ENCODE measurements around the gene PRKAG2. TPM values are rescaled to one million over a fixed set of nuclear protein-coding genes. Genes with fewer than 3 reads are reported as not detected.
"Not testable (repeated sequence)": the region's sequence is repeated elsewhere in the genome, so short reads cannot be mapped to it uniquely, and the experiment has no call there.

The PRKAG2 gene
- total RNA-seq, 1 donor from 2014 or later: 25.4 TPM

GRCh38 chr7:151838072-151838471 lies 38.8 kb downstream of the PRKAG2 start:
- DNase-seq (ENCODE audit: extremely low read depth, low read depth, low spot score): no peak

GRCh38 chr7:151837285-151838042 lies 39.5 kb downstream of the PRKAG2 start:
- DNase-seq (ENCODE audit: extremely low read depth, low read depth, low spot score): no peak

- DNase-seq (ENCODE audit: extremely low read depth, low read depth, low spot score): no peak
Observed at GRCh38 chr7:151836927-151837205, 40.0 kb downstream of the PRKAG2 start.

GRCh38 chr7:151836191-151836926 lies 40.6 kb downstream of the PRKAG2 start:
- DNase-seq (ENCODE audit: extremely low read depth, low read depth, low spot score): no peak

GRCh38 chr7:151835636-151836035 lies 41.3 kb downstream of the PRKAG2 start:
- no peak for DNase-seq (ENCODE audit: extremely low read depth, low read depth, low spot score)

- DNase-seq (ENCODE audit: extremely low read depth, low read depth, low spot score): no peak
Observed at GRCh38 chr7:151834271-151835035, 42.5 kb downstream of the PRKAG2 start.

GRCh38 chr7:151833691-151834090 lies 43.2 kb downstream of the PRKAG2 start:
- DNase-seq (ENCODE audit: extremely low read depth, low read depth, low spot score): no peak

GRCh38 chr7:151833213-151833651 lies 43.7 kb downstream of the PRKAG2 start:
- no peak for DNase-seq (ENCODE audit: extremely low read depth, low read depth, low spot score)

- no peak for DNase-seq (ENCODE audit: extremely low read depth, low read depth, low spot score)
Observed at GRCh38 chr7:151832656-151833055, 44.3 kb downstream of the PRKAG2 start.

- DNase-seq (ENCODE audit: extremely low read depth, low read depth, low spot score): no peak
Observed at GRCh38 chr7:151832138-151832537, 44.8 kb downstream of the PRKAG2 start.

- DNase-seq (ENCODE audit: extremely low read depth, low read depth, low spot score): no peak
Observed at GRCh38 chr7:151831606-151832005, 45.3 kb downstream of the PRKAG2 start.

GRCh38 chr7:151830121-151830830 lies 46.6 kb downstream of the PRKAG2 start:
- no peak for DNase-seq (ENCODE audit: extremely low read depth, low read depth, low spot score)

- no peak for DNase-seq (ENCODE audit: extremely low read depth, low read depth, low spot score)
Observed at GRCh38 chr7:151829707-151830106, 47.2 kb downstream of the PRKAG2 start.

GRCh38 chr7:151827620-151828019 lies 49.3 kb downstream of the PRKAG2 start:
- no peak for DNase-seq (ENCODE audit: extremely low read depth, low read depth, low spot score)

- DNase-seq (ENCODE audit: extremely low read depth, low read depth, low spot score): not testable (repeated sequence)
Observed at GRCh38 chr7:151826316-151826715, 50.6 kb downstream of the PRKAG2 start.

- no peak for DNase-seq (ENCODE audit: extremely low read depth, low read depth, low spot score)
Observed at GRCh38 chr7:151825721-151826120, 51.2 kb downstream of the PRKAG2 start.

- no peak for DNase-seq (ENCODE audit: extremely low read depth, low read depth, low spot score)
Observed at GRCh38 chr7:151824373-151824933, 52.5 kb downstream of the PRKAG2 start.

GRCh38 chr7:151823566-151824372 lies 53.1 kb downstream of the PRKAG2 start:
- DNase-seq (ENCODE audit: extremely low read depth, low read depth, low spot score): no peak

- DNase-seq (ENCODE audit: extremely low read depth, low read depth, low spot score): no peak
Observed at GRCh38 chr7:151822541-151823181, 54.3 kb downstream of the PRKAG2 start.

Data from glomerular endothelial cell (primary cell).